Measurements from ENCODE around the gene ATP8A2. TPM values are rescaled to one million over a fixed set of nuclear protein-coding genes. Genes with fewer than 3 reads are reported as not detected.

Gene ATP8A2
- total and polyA plus RNA-seq, 9 of the 15 experiments (the other 6 are each of a cell fraction or from before 2014, with no cell fraction given): under 0.01 to 0.33 (median 0.06) TPM; not detected in 4

DNA sequence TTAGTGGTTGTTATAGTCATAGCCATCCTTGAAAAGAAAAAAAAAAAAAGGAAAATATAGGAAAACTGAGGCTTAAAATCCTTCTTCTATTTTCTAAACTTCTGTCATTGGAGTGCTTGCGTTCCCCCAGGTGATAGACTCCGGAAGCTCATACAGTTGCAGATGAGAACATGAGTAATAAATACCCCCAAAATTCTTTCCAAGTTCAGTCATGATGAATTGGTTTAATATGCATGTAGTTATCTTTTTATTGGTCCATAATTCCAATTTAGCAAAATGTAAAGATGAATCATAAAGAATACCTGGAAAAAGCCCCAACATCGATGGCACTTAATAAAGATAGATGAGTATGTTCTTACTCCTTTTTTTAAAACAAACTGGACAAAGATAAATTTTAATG, 487.8 kb downstream of the ATP8A2 start:
- H3K4me1 ChIP-seq (replicated peaks in 1 of 2; ENCODE audit: control insufficient read depth in 2 of 2, insufficient read depth in 2 of 2, low read length in 2 of 2): no peaks in the 10 kb centered on the region
- intact Hi-C loops (cut with micrococcal nuclease): no loop called here
- TF ChIP-seq GATAD2B (IDR thresholded peaks at IDR 0.05; ENCODE audit: borderline replicate concordance) (no peak), PHF20 (IDR thresholded peaks at IDR 0.05; ENCODE audit: partially characterized antibody) (no peak), ETV1 (tag; conservative IDR thresholded peaks at IDR 0.05; ENCODE audit: low read depth) (no peak), ZNF655 (CRISPR knock-in tag; IDR thresholded peaks at IDR 0.05) (no peak), CEBPB (tag; IDR thresholded peaks at IDR 0.05) (no peak), ZNF197 (CRISPR knock-in tag; IDR thresholded peaks at IDR 0.05; ENCODE audit: low read depth) (no peak)
- no peak overlapping the region for H2AFZ ChIP-seq (ENCODE audit: low read depth, low read length)
- H3K4me3 ChIP-seq: no peak overlapping the region
- ChIA-PET POLR2A (no interaction called here), CTCF (ENCODE audit: low intra/inter-chr PET ratio) (no interaction called here)
- no peak overlapping the region for H3K4me2 ChIP-seq (ENCODE audit: insufficient read depth, low read length)
- H3K36me3 ChIP-seq (ENCODE audit: control insufficient read depth, insufficient read depth, low read length): no peaks in the 10 kb centered on the region
- ATAC-seq (no peak), FAIRE-seq (no peak), DNase-seq (ENCODE audit: extremely low read depth in 1 of 4, low spot score in 3 of 4) (no peak)
- no peak overlapping the region for H3K27ac ChIP-seq (ENCODE audit: extremely low read depth, low read depth, low read length)
- H3K9me1 ChIP-seq (ENCODE audit: control insufficient read depth, insufficient read depth, low read length): no peaks in the 10 kb centered on the region
- H3K27me3 ChIP-seq (ENCODE audit: control insufficient read depth in 2 of 2, insufficient read depth in 2 of 2, low read length in 2 of 2): no peaks in the 10 kb centered on the region
- 0% methylated on average over 3 of the region's 3 CpGs for WGBS (ENCODE audit: insufficient coverage, low coverage, missing lambda C conversion rate)
- BruUV-seq (replicated peaks): no TSS peak
- H3K79me2 ChIP-seq (ENCODE audit: control insufficient read depth, insufficient read depth, low read length): no peaks in the 10 kb centered on the region
- H3K9ac ChIP-seq (ENCODE audit: insufficient read depth in 1 of 2, low read depth in 2 of 2, low read length in 2 of 2): no peak overlapping the region
- no peaks in the 10 kb centered on the region for H4K20me1 ChIP-seq (replicated peaks; ENCODE audit: control insufficient read depth, insufficient read depth, low read length)
- no peaks in the 10 kb centered on the region for H3K9me3 ChIP-seq (replicated peaks; ENCODE audit: control insufficient read depth, insufficient read depth, low read depth, low read length)
- in situ Hi-C loops (cut with MboI): no loop called here

- no peak overlapping the region for H3K4me2 ChIP-seq (ENCODE audit: insufficient read depth, low read length)
- 8% methylated on average over 1 of the region's 1 CpG for WGBS (ENCODE audit: insufficient coverage, low coverage, missing lambda C conversion rate)
- H3K4me3 ChIP-seq: no peak overlapping the region
- in situ Hi-C loops (cut with MboI) (no loop called here), intact Hi-C loops (cut with micrococcal nuclease) (no loop called here)
- CTCF ChIA-PET (ENCODE audit: low intra/inter-chr PET ratio): no interaction called here
- H3K79me2 ChIP-seq (ENCODE audit: control insufficient read depth, insufficient read depth, low read length): no peaks in the 10 kb centered on the region
- H3K27ac ChIP-seq (ENCODE audit: extremely low read depth, low read depth, low read length): no peak overlapping the region
- H3K9me1 ChIP-seq (ENCODE audit: control insufficient read depth, insufficient read depth, low read length): no peaks in the 10 kb centered on the region
- ATAC-seq (no peak), FAIRE-seq (no peak), DNase-seq (ENCODE audit: extremely low read depth in 1 of 4, low spot score in 3 of 4) (no peak)
- H3K9ac ChIP-seq (ENCODE audit: insufficient read depth in 1 of 2, low read depth in 2 of 2, low read length in 2 of 2): no peak overlapping the region
- H4K20me1 ChIP-seq (replicated peaks; ENCODE audit: control insufficient read depth, insufficient read depth, low read length): no peaks in the 10 kb centered on the region
- no peaks in the 10 kb centered on the region for H3K36me3 ChIP-seq (ENCODE audit: control insufficient read depth, insufficient read depth, low read length)
- no peak overlapping the region for H2AFZ ChIP-seq (ENCODE audit: low read depth, low read length)
- no peaks in the 10 kb centered on the region for H3K4me1 ChIP-seq (replicated peaks in 1 of 2; ENCODE audit: control insufficient read depth in 2 of 2, insufficient read depth in 2 of 2, low read length in 2 of 2)
- H3K9me3 ChIP-seq (replicated peaks; ENCODE audit: control insufficient read depth, insufficient read depth, low read depth, low read length): no peaks in the 10 kb centered on the region
- BruUV-seq (replicated peaks): no TSS peak
- no peaks in the 10 kb centered on the region for H3K27me3 ChIP-seq (ENCODE audit: control insufficient read depth in 2 of 2, insufficient read depth in 2 of 2, low read length in 2 of 2)
- POLR2A ChIA-PET: no interaction called here
- TF ChIP-seq ARHGAP35 (IDR thresholded peaks at IDR 0.05; ENCODE audit: partially characterized antibody) (no peak), MEF2D (tag; conservative IDR thresholded peaks at IDR 0.05; ENCODE audit: low read depth) (no peak), GABPA (tag; conservative IDR thresholded peaks at IDR 0.05; ENCODE audit: low read depth) (no peak), FOSL1 (tag; conservative IDR thresholded peaks at IDR 0.05) (no peak), TFE3 (CRISPR knock-in tag; IDR thresholded peaks at IDR 0.05) (no peak)
Measured at GRCh38 chr13:25860265-25860664, 488.5 kb downstream of the ATP8A2 start.

Measured in K562 (cell line).